Spleen (tissue), 11 donors: ENCODE results near the gene HADHB. TPM values are rescaled to one million over a fixed set of nuclear protein-coding genes. Genes with fewer than 3 reads are reported as not detected.
A peak's percentile ranks its signal among the peaks of the same experiment; 100 is the strongest.

Source experiments
- DNase-seq: peaks from one replicate; pipeline ENCODE4 v3.0.0-alpha.2; 2020
- H3K27ac ChIP-seq, 8 donors: fragments of 200-600 bp; sonication (generic) in 7 of 8; 1 replicate in 4 of 8; 2 replicates in 4 of 8; pipeline versions ENCODE4 v1.5.0 to v1.8.0; 2016 to 2021; ENCODE audit warnings: inconsistent platforms in 4 of 8, mild to moderate bottlenecking in 4 of 8, moderate library complexity in 1 of 8
- H3K27me3 ChIP-seq, 7 donors: fragments of 200-600 bp; sonication (generic) in 6 of 7; replicated peaks in 1 of 7; 1 replicate in 4 of 7; 2 replicates in 3 of 7; pipeline versions ENCODE4 v1.5.0 to v1.8.0; 2016 to 2021; ENCODE audit warnings: inconsistent platforms in 3 of 7, mild to moderate bottlenecking in 1 of 7
- H3K36me3 ChIP-seq, 6 donors: fragments of 200-600 bp; sonication (generic) in 5 of 6; 1 replicate in 4 of 6; 2 replicates in 2 of 6; pipeline versions ENCODE4 v1.5.0 to v1.8.0; 2016 to 2021; ENCODE audit warnings: inconsistent platforms in 2 of 6
- H3K4me1 ChIP-seq, 6 donors: fragments of 200-600 bp; sonication (generic) in 5 of 6; 1 replicate in 3 of 6; 2 replicates in 3 of 6; pipeline versions ENCODE4 v1.5.0 to v1.8.0; 2016 to 2021; ENCODE audit warnings: inconsistent platforms in 3 of 6
- H3K4me3 ChIP-seq, 8 donors: fragments of 200-600 bp; sonication (generic) in 7 of 8; 1 replicate in 4 of 8; 2 replicates in 4 of 8; pipeline versions ENCODE4 v1.5.0 to v1.8.0; 2016 to 2021; ENCODE audit warnings: inconsistent platforms in 4 of 8, mild to moderate bottlenecking in 4 of 8, moderate library complexity in 2 of 8
- H3K9me3 ChIP-seq, 8 donors: fragments of 200-600 bp; sonication (generic) in 7 of 8; 1 replicate in 4 of 8; 2 replicates in 4 of 8; pipeline versions ENCODE4 v1.5.0 to v1.8.0; 2016 to 2021; ENCODE audit warnings: inconsistent platforms in 4 of 8
- POLR2A ChIP-seq, 3 donors: fragments of 450-650 bp; IDR thresholded peaks; one replicate each; pipeline ENCODE4 v1.5.1; 2017; ENCODE audit warnings: antibody characterized with exemption in 3 of 3, mild to moderate bottlenecking in 1 of 3
- POLR2AphosphoS5 ChIP-seq, 3 donors: sonication (generic); formaldehyde crosslinking; IDR thresholded peaks; one replicate each; pipeline ENCODE4 v1.5.1; 2017; ENCODE audit warnings: antibody characterized with exemption in 3 of 3
- WGBS, 5 donors: extraction: QIAGEN DNeasy Blood & Tissue Kit in 3 of 5; methylation state at CpG; one replicate each; pipeline versions ENCODE4 v1.1.5 to v1.1.7; 2013 to 2018; 5-methylcytosine and 5-hydroxymethylcytosine counted together
- intact Hi-C: fragments of 100-400 bp; cut with DNase I; formaldehyde crosslinking; loops from one replicate; pipeline ENCODE4 v1.15.0; 2023; ENCODE audit warnings: low total_unique reads
- polyA plus RNA-seq, 3 donors: library from polyadenylated mRNA; stranded (reverse); fragments of 200-250 nt; gene quantifications; one replicate each; pipeline ENCODE4 v1.2.1, GENCODE V29; 2013
- total RNA-seq, 7 donors: library from RNA; depleted of rRNA in 3 of 7; stranded (reverse); fragments of >200 nt in 3 of 7; fragmentation: NEBNext Ultra II Directional in 4 of 7; extraction: Animal tissue kit (Norgen Biotek cat#: 25700) in 4 of 7; gene quantifications; one replicate each; pipeline versions ENCODE4 v1.1.0 to v1.2.1, GENCODE V29; 2016 to 2021
- TF ChIP-seq, protein P1 (sequence below), 11 experiments: fragments of 200-600 bp in 7 of 11; fragments of 450-650 bp in 4 of 11; sonication (generic) in 4 of 11; IDR thresholded peaks in 8 of 11; conservative IDR thresholded peaks in 3 of 11; 1 replicate in 7 of 11; 2 replicates in 4 of 11; pipeline versions ENCODE4 v1.4.0 to v1.8.0; 2016 to 2021; ENCODE audit warnings: antibody characterized with exemption in 11 of 11, inconsistent platforms in 4 of 11, mild to moderate bottlenecking in 1 of 11
- donor health status: healthy with polysubstance abuse.
- donor health status: DM: no; HTN: no; CAD: no; lungs with moderate emphysema.
- donor health status: DM: no; HTN: no; CAD: no.
- donor health status: Bipolar disorder and iron deficiency.
- donor health status: healthy.
- donor health status: DM: no; HTN: no; CAD: no.
- donor health status: DM: yes; HTN: yes; CAD: no.

Gene HADHB
- total and polyA plus RNA-seq, 10 donors: 54.0 to 165 (median 108) TPM

DNA sequence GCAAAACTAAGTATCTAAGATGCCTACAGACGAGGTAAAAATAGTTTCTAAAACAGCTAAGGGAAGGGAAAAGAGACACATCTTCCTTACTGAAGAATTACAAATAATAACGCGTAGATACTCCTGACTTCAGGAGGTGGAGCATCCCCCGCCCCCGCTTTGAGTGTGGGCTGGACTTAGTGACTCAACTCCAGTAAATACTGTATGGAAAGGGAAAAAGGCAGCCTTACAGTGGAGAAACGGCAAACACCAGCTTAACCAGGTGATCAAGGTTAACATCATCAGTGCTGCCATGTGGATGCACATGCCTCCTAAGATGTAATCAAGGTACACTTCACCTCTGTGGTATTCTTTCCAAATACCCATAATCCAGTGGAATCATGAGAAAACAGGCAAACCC, 47.9 kb downstream of the HADHB start:
- intact Hi-C loops: no loop called here

DNA sequence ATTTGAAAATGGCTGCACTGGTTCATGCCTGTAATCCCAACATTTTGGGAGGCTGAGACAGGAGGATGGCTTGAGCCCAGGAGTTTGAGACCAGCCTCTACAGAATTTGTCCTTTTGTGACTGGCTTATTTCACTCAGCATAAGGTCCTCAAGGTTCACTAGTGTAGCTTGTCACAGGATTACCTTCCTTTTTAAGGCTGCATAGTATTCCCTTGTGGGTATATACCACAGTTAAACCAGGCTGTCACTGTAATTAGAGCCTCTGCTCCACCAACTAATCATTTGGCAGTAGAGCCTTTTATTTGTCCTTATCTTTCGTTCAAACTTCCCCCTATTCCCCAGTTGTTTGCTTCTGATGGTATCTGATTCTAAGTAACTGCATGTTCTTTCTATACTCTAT, 50.8 kb downstream of the HADHB start:
- WGBS, 5 donors: 85 to 92% (median 89%) methylated on average over 1 of the region's 1 CpG
- Histone ChIP-seq H3K36me3 (peaks cover 0 to 17% (median 3%) of the 10 kb centered on the region in 6 donors), H3K4me3 (no peak overlapping the region), H3K9me3 (no peaks in the 10 kb centered on the region), H3K4me1 (peaks cover 0 to 29% (median 19%) of the 10 kb centered on the region in 6 donors), H3K27me3 (no peaks in the 10 kb centered on the region), H3K27ac (no peak overlapping the region)
- TF ChIP-seq, protein P1, sequence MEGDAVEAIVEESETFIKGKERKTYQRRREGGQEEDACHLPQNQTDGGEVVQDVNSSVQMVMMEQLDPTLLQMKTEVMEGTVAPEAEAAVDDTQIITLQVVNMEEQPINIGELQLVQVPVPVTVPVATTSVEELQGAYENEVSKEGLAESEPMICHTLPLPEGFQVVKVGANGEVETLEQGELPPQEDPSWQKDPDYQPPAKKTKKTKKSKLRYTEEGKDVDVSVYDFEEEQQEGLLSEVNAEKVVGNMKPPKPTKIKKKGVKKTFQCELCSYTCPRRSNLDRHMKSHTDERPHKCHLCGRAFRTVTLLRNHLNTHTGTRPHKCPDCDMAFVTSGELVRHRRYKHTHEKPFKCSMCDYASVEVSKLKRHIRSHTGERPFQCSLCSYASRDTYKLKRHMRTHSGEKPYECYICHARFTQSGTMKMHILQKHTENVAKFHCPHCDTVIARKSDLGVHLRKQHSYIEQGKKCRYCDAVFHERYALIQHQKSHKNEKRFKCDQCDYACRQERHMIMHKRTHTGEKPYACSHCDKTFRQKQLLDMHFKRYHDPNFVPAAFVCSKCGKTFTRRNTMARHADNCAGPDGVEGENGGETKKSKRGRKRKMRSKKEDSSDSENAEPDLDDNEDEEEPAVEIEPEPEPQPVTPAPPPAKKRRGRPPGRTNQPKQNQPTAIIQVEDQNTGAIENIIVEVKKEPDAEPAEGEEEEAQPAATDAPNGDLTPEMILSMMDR (IDR thresholded peaks at IDR 0.05 in 8 of 11, conservative IDR thresholded peaks at IDR 0.05 in 3 of 11): no peak
- TF ChIP-seq POLR2AphosphoS5 (IDR thresholded peaks at IDR 0.05) (no peak), POLR2A (IDR thresholded peaks at IDR 0.05) (no peak)
- intact Hi-C loops: no loop called here
- no peak for DNase-seq

More for the DNA sequence above, 47.9 kb downstream of the HADHB start:
- Histone ChIP-seq H3K36me3 (peaks cover 0 to 46% (median 14%) of the 10 kb centered on the region in 6 donors), H3K4me1 (peaks cover 0 to 1% (median 0%) of the 10 kb centered on the region in 6 donors), H3K9me3 (no peaks in the 10 kb centered on the region), H3K27ac (no peak overlapping the region), H3K4me3 (no peak overlapping the region), H3K27me3 (no peaks in the 10 kb centered on the region)
- WGBS, 5 donors: 72 to 89% (median 87%) methylated on average over 6 of the region's 6 CpGs
- no peak for TF ChIP-seq POLR2AphosphoS5 (IDR thresholded peaks at IDR 0.05)
- TF ChIP-seq, protein P1 (IDR thresholded peaks at IDR 0.05 in 8 of 11, conservative IDR thresholded peaks at IDR 0.05 in 3 of 11): no peak
- TF ChIP-seq POLR2A (IDR thresholded peaks at IDR 0.05): no peak
- no peak for DNase-seq

DNA sequence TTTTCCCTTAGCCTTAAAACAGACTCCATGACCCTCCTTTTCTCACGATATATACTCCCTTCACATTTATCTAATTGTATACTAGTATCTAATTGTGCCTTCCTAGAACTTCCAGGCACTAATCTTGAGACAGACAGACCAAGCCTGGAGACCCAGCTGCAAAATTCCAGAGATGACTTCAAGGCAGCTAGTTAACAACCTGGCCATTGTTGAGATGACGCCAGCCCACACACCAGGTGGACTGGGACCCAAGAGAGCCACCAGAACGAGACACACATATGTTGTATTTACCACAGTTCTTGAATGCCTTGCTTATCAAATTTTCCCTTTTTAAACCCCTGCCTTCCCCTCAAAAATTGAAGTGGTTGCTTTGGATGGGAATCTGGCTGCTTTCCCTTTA, 52.3 kb downstream of the HADHB start:
- peaks cover 0 to 44% (median 30%) of the 10 kb centered on the region in 6 donors for H3K4me1 ChIP-seq
- no peak for TF ChIP-seq POLR2AphosphoS5 (IDR thresholded peaks at IDR 0.05)
- TF ChIP-seq POLR2A (IDR thresholded peaks at IDR 0.05): no peak
- WGBS, 5 donors: 88 to 97% (median 91%) methylated on average over 3 of the region's 3 CpGs
- peaks cover 0 to 4% (median 0%) of the 10 kb centered on the region in 6 donors for H3K36me3 ChIP-seq
- no peak for DNase-seq
- no peaks in the 10 kb centered on the region for H3K9me3 ChIP-seq
- intact Hi-C loops: no loop called here
- no peak overlapping the region for H3K4me3 ChIP-seq
- no peak overlapping the region for H3K27ac ChIP-seq
- H3K27me3 ChIP-seq: no peaks in the 10 kb centered on the region

DNA sequence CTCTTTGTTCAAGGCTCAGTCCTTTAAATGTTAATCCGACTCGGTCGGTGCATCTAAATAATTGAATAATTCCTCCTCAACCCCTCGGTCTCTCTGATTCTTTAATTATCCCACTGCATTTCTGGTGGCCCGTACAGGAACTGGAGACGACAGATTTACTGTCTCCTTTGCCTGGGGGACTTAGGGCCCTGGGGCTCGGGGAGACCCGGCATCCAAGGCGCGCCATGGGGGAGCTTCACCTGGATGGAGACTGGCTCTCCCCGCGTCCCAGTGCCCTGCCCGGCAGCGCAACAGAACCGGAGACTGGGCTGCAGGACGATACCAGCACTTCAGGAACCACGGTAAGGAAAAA, 53.5 kb downstream of the HADHB start:
- TF ChIP-seq POLR2A (IDR thresholded peaks at IDR 0.05): no peak
- TF ChIP-seq, protein P1 (IDR thresholded peaks at IDR 0.05 in 8 of 11, conservative IDR thresholded peaks at IDR 0.05 in 3 of 11): no peak
- no peak for DNase-seq
- 24 to 45% (median 38%) methylated on average over 17 of the region's 17 CpGs for WGBS, 5 donors
- Histone ChIP-seq H3K9me3 (no peaks in the 10 kb centered on the region), H3K36me3 (no peaks in the 10 kb centered on the region), H3K27me3 (no peaks in the 10 kb centered on the region), H3K4me1 (peaks cover 0 to 47% (median 30%) of the 10 kb centered on the region in 6 donors), H3K4me3 (peak overlapping the region in 7 of 8 donors; percentile 45 to 77 (median 62)), H3K27ac (peak overlapping the region; percentile 48 to 93 (median 88))
- intact Hi-C loops: no loop called here
